Epithelial cell of proximal tubule (primary cell): ENCODE results near the gene PARP12. TPM values are rescaled to one million over a fixed set of nuclear protein-coding genes. Genes with fewer than 3 reads are reported as not detected.

Experiments
- DNase-seq: peaks from one replicate; pipeline ENCODE4 v3.0.0-alpha.2; 2011; ENCODE audit warnings: low read depth
- H3K4me3 ChIP-seq: 2 replicates; pipeline ENCODE4 v1.5.1; 2011; ENCODE audit warnings: low read depth, mild to moderate bottlenecking, low read length
- total RNA-seq: library from RNA; depleted of rRNA; stranded (reverse); fragments of >200 nt; gene quantifications from 2 replicates; pipeline ENCODE4 v1.2.3, GENCODE V29; 2015
- TF ChIP-seq, protein P1 (sequence below): conservative IDR thresholded peaks from 2 replicates; pipeline ENCODE4 v1.5.1; 2012; ENCODE audit warnings: low read depth, mild to moderate bottlenecking, low read length

The PARP12 gene
- total RNA-seq, 1 donor from 2014 or later = 20.9 TPM

DNA sequence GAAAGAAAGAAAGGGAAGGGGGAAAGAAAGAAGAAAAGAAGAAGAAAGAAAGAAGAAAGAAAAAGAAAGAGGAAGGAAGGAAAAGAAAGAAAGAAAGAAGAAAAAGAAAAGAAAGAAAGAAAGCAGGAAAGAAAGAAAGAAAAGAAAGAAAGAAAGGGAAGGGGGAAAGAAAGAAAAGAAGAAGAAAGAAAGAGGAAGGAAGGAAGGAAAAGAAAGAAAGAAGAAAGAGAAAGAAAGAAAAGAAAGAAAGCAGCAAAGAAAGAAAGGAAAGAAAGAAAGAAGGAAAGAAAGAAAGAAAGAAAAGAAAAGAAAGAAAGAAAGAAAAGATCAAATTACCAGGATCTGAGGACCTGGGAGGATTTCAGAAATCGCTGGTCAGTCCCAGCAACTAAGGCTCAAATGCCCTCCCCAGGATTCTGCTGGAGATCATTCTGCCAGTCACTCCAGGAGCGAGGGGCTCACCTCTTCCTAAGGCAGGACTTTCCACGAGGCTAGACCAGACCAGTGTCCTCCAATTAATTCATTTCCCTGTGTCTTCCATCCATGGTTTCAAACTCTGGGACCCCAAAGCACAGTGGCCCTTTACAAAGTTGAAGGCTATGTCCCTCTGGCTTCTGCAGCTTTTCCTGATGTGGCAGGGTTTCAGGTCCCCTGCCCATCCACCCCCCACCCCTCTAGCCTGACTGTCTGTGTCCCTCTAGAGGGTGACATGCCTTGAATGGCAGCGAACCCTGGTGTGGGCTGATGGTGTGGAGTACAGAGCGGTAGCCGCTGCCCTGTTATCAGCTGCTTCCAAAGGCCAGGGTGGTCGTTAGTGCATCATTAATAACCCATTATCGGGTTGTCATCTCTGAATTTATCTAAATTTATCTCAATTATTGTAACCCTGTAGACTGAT is 77.9 kb downstream of the PARP12 start:
- TF ChIP-seq, protein P1, sequence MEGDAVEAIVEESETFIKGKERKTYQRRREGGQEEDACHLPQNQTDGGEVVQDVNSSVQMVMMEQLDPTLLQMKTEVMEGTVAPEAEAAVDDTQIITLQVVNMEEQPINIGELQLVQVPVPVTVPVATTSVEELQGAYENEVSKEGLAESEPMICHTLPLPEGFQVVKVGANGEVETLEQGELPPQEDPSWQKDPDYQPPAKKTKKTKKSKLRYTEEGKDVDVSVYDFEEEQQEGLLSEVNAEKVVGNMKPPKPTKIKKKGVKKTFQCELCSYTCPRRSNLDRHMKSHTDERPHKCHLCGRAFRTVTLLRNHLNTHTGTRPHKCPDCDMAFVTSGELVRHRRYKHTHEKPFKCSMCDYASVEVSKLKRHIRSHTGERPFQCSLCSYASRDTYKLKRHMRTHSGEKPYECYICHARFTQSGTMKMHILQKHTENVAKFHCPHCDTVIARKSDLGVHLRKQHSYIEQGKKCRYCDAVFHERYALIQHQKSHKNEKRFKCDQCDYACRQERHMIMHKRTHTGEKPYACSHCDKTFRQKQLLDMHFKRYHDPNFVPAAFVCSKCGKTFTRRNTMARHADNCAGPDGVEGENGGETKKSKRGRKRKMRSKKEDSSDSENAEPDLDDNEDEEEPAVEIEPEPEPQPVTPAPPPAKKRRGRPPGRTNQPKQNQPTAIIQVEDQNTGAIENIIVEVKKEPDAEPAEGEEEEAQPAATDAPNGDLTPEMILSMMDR = no peak
- H3K4me3 ChIP-seq = no peak overlapping the region
- DNase-seq = no peak

GRCh38 chr7:139982927-139983920 is 79.5 kb downstream of the PARP12 start:
- TF ChIP-seq, protein P1 = no peak
- no peak for DNase-seq
- H3K4me3 ChIP-seq = no peak overlapping the region

DNA sequence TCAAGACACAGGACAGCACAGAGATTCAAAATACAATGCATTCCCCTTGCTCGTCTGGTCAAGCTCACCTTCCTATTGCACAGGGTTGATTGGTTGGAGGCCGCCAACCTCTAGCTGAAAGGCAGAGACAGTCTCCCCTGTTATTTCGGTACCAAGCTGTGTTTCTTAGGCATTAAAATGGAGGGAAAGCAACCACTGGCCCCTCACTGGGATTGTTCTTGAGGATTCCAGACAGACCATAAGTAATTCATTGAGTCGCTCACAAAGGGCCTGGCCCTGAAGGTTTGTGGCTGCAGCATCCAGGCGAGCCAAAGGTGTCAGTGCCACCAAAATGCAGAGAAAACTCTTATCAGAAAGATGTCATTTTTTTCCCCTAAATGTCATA is 81.2 kb downstream of the PARP12 start:
- TF ChIP-seq, protein P1 = no peak
- no peak overlapping the region for H3K4me3 ChIP-seq
- DNase-seq = no peak

DNA sequence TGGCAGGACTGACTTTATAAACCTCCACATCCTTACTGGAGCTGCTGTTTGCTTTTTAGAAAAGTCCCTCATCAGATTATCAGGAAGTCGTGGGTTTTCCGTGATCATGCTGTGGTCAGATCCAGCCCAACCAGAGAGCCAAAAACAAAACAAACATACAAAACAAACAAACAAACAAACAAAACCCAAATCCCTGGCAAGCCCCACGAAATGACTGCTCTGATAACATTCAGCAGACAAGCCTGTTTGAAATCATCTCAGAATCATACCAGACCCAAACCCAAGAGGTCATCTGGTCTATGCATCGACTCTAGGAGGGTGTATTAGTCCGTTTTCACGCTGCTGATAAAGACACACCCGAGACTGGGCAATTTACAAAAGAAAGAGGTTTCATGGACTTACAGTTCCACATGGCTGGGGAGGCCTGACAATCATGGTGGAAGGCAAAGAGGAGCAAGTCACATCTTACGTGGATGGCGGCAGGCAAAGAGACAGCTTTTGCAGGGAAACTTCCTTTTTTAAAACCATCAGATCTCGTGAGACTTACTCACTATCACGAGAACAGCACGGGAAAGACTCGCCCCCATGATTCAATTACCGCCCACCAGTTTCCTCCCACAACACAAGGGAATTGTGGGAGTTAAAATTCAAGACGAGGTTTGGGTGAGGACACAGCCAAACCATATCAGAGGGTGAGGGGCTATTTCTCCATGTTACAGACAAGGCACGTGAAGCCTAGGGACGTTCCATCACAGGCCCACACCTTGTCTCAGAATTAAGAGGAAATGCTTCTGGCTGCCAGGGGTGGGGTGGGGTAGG is 85.7 kb downstream of the PARP12 start:
- no peak overlapping the region for H3K4me3 ChIP-seq
- TF ChIP-seq, protein P1 = no peak
- no peak for DNase-seq

- DNase-seq = no peak
- no peak overlapping the region for H3K4me3 ChIP-seq
- TF ChIP-seq, protein P1 = no peak
These were observed 86.5 kb downstream of the PARP12 start for GRCh38 chr7:139976055-139976837.
